IPS-18c (cell line): ENCODE data around the gene GRK4.
"Not testable (repeated sequence)": the region's sequence is repeated elsewhere in the genome, so short reads cannot be mapped to it uniquely, and the experiment has no call there.

Source experiments
- H3K4me3 ChIP-seq: 2 replicates; pipeline ENCODE4 v1.7.0; 2013; ENCODE audit warnings: low read depth, mild to moderate bottlenecking, low read length, moderate library complexity; ENCODE audit not compliant: insufficient read depth
- H3K9me3 ChIP-seq: one replicate; pipeline ENCODE4 v1.6.1; 2013; ENCODE audit warnings: mild to moderate bottlenecking, low read length, moderate library complexity; ENCODE audit not compliant: control insufficient read depth, insufficient read depth

The GRK4 gene

DNA sequence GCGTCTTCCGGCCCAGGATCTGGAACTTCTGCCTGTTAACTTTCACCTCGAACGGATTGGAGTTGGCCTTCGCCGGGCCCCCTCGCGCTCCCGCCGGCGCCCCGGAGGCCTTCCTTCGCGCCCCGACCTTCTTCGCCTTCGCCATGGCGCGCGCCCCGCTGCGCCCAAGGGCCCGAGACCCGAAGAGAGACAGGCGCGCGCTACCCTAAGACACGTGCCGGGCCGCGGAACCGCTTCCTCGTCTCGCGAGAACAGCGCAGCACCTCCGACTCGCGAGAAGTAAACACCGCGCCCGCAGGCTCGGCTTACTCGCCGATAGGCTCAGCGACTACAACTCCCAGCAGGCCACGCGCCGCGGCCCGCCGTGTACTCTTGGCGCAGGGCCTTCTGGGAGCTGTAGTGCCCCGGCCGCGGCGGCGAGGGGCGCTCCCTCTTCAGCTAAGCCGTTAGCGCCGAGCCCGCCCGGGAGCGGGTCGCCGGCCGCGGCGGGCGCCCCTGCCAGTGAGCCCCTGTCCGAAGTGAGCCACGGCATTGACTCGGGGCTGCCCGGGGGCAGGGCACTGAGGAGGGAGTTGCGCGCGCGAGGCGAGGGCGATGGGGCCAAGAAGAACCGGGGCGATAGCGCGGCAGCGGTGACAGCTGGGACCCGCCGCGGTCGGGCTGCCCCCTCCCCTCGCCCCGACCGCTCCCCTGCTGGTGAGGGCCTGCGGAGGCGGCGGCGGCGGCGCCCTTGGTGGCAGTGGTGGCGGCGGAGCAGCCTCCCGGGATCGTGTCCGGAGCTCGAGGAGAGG, at the start of gene GRK4, which contains the start of gene NOP14:
Gene GRK4, plus strand, starts transcription at position 397 of the 791 bp plus-strand sequence. CDS start 500 bp downstream, outside the sequence.
Gene NOP14, minus strand, starts transcription at position 232 of the 791 bp plus-strand sequence. Its CDS starts 87 bp downstream, at position 145.
- Histone ChIP-seq H3K4me3 (peak within 1 kb of the TSS; percentile 84), H3K9me3 (peaks cover 4% of the 10 kb centered on the region)

DNA sequence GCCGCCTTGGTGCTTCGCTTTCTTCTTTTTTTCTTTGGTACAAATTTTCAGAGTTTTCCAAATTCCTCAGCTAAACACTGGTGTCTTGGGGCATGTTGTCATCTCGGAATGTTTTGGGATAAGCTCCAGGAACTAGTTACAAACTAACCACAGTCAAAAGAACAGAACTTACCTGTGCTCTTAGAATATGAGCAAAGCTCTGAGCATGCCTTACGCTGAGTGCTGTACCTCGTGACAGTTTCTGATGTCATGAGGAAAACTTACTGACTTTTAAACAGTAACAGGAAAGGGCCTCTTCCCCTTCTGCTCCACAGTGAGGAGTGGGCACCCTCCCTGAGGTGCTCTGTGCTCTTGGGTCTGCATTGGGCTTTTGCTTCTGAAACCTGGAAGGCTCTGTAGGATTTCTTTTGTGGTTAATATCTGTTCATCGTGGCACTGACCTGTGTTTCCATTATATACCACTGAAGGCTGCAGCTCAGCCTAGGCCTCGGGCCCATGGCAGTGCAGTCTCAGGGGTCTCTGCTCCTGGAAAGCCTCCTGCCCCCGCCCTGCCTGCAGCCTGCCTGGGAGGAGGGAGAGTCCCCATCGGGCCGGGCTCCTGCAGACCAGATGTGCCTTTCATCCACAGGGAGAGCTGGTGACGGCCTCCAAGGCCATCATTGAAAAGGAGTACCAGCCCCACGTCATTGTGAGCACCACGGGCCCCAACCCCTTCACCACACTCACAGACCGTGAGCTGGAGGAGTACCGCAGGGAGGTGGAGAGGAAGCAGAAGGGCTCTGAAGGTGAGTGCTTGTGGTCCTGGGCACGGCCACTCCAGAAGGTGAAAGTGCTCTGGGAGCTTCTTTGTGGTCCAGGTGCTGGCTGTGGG, 48.9 kb upstream of the GRK4 start:
- Histone ChIP-seq H3K4me3 (no peak overlapping the region), H3K9me3 (peaks cover 4% of the 10 kb centered on the region)

GRCh38 chr4:2915789-2916188, 47.6 kb upstream of the GRK4 start:
- Histone ChIP-seq H3K4me3 (no peak overlapping the region), H3K9me3 (peaks cover 4% of the 10 kb centered on the region)

DNA sequence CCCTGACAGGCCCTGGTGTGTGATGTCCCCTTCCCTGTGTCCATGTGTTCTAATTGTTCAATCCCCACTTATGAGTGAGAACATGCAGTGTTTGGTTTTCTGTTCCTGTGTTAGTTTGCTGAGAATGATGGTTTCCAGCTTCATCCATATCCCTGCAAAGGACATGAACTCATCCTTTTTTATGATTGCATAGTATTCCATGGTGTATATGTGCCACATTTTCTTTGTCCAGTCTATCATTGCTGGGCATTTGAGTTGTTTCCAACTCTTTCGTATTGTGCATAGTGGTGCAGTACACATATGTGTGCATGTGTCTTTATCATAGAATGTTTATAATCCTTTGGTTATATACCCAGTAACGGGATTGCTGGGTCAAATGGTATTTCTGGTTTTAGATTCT, 46.7 kb upstream of the GRK4 start:
- H3K4me3 ChIP-seq, H3K9me3 ChIP-seq: not testable (repeated sequence)

- not testable (repeated sequence) for H3K4me3 ChIP-seq, H3K9me3 ChIP-seq
Observed at GRCh38 chr4:2918300-2918699, 45.1 kb upstream of the GRK4 start.

DNA sequence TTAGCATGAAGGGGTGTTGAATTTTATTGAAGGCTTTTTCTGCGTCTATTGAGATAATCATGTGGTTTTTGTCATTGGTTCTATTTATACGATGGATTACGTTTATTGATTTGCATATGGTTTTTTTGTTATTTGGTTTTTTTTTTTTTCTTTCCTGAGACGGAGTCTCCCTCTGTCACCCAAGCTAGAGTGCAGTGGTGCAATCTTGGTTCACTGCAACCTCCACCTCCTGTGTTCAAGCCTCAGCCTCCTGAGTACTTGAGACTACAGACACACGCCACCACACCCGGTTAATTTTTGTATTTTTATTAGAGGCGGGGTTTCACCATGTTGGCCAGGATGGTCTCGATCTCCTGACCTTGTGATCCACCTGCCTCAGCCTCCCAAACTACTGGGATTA, 44.7 kb upstream of the GRK4 start:
- H3K4me3 ChIP-seq, H3K9me3 ChIP-seq: not testable (repeated sequence)

- H3K4me3 ChIP-seq, H3K9me3 ChIP-seq: not testable (repeated sequence)
Observed at GRCh38 chr4:2922453-2923101, 40.8 kb upstream of the GRK4 start.

- Histone ChIP-seq H3K4me3 (no peak overlapping the region), H3K9me3 (no peaks in the 10 kb centered on the region)
Observed at GRCh38 chr4:2923141-2923551, 40.2 kb upstream of the GRK4 start.

- no peaks in the 10 kb centered on the region for H3K9me3 ChIP-seq
Observed at GRCh38 chr4:2923668-2924173, 39.6 kb upstream of the GRK4 start.

DNA sequence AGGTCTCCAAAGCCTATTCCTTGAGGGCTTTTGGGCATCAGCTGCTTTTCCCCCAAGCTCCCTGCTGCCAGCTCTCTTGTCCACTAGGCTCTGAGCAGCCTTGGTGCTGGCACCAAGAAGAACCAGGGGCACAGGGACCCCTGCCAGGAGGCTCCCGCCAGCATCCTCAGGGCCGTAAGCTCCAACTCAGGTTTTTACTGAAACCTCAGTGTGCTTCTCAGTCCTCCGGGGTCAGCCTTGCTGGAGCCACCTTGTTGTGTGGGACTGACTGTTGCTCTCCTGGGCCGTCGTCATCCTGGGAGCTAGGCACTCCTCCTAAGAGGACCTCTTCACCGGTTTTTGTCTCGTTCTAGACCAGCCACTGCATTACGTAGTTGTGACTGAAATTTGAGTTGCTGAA, 39.1 kb upstream of the GRK4 start:
- Histone ChIP-seq H3K9me3 (no peaks in the 10 kb centered on the region), H3K4me3 (no peak overlapping the region; the same call in 1 of the 2 replicates)

More at GRCh38 chr4:2923668-2924173, 39.6 kb upstream of the GRK4 start:
- no peak overlapping the region for H3K4me3 ChIP-seq

DNA sequence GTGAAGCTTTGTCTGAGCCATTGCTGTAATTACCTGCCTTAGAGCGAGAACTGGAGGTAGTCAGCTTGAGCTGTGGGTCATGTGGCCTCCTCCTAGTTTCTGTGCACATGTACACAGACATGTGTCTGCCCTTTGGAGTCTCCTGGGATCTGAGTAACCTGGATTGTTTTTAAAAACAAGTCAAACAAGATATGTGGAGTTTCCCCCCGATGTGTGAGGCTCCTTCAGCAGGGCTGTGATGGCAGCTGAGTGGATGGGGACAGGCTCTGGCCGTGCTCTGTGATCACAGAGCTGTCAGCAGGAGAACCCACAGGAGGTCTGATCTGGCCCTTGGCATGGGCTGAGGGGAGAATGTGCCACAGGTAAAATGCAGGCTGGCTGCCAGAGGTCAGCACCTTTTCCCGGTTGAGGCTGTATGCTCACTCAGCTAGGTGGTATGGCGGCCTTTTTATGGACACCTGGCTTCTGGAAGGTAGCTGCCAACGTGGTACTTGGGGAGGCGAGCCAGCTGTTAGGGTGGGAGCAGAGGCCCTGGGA, 38.5 kb upstream of the GRK4 start:
- H3K4me3 ChIP-seq: no peak overlapping the region
- no peaks in the 10 kb centered on the region for H3K9me3 ChIP-seq

GRCh38 chr4:2925496-2925895, 37.9 kb upstream of the GRK4 start:
- no peaks in the 10 kb centered on the region for H3K9me3 ChIP-seq
- H3K4me3 ChIP-seq: no peak overlapping the region

- H3K4me3 ChIP-seq: no peak overlapping the region; the same call in 1 of the 2 replicates
- H3K9me3 ChIP-seq: no peaks in the 10 kb centered on the region
Observed at GRCh38 chr4:2925931-2926860, 37.2 kb upstream of the GRK4 start.

- Histone ChIP-seq H3K4me3 (no peak overlapping the region), H3K9me3 (no peaks in the 10 kb centered on the region)
Observed at GRCh38 chr4:2927016-2927695, 36.2 kb upstream of the GRK4 start.

- H3K9me3 ChIP-seq: no peaks in the 10 kb centered on the region
- no peak overlapping the region for H3K4me3 ChIP-seq
Observed at GRCh38 chr4:2927696-2928075, 35.7 kb upstream of the GRK4 start.
